ENCODE measurements around the gene TGM2.

Gene TGM2

GRCh38 chr20:38092915-38093314, 72.2 kb downstream of the TGM2 start:
- DNase-seq (ENCODE audit: low read depth), result no peak

GRCh38 chr20:38092260-38092857, 72.7 kb downstream of the TGM2 start:
- DNase-seq (ENCODE audit: low read depth), result no peak

- DNase-seq (ENCODE audit: low read depth), result no peak
Observed at GRCh38 chr20:38091441-38092216, 73.4 kb downstream of the TGM2 start.

GRCh38 chr20:38090061-38090460, 75.0 kb downstream of the TGM2 start:
- no peak for DNase-seq (ENCODE audit: low read depth)

GRCh38 chr20:38089500-38089899, 75.6 kb downstream of the TGM2 start:
- no peak for DNase-seq (ENCODE audit: low read depth)

GRCh38 chr20:38085026-38085425, 80.0 kb downstream of the TGM2 start:
- no peak for DNase-seq (ENCODE audit: low read depth)

GRCh38 chr20:38084425-38084951, 80.6 kb downstream of the TGM2 start:
- DNase-seq (ENCODE audit: low read depth), result no peak

GRCh38 chr20:38083338-38084048, 81.6 kb downstream of the TGM2 start:
- DNase-seq (ENCODE audit: low read depth), result no peak

GRCh38 chr20:38082894-38083293, 82.2 kb downstream of the TGM2 start:
- DNase-seq (ENCODE audit: low read depth), result no peak

GRCh38 chr20:38081575-38081974, 83.5 kb downstream of the TGM2 start:
- DNase-seq (ENCODE audit: low read depth), result no peak

GRCh38 chr20:38079353-38079752, 85.7 kb downstream of the TGM2 start:
- no peak for DNase-seq (ENCODE audit: low read depth)

- DNase-seq (ENCODE audit: low read depth), result no peak
Observed at GRCh38 chr20:38078084-38078483, 87.0 kb downstream of the TGM2 start.

Data from activated T-helper 9 cell treated with anti-CD3 and anti-CD28 coated beads, Interleukin-2, amount 50 U/mL, for 16 hours (primary cell).